ENCODE results near the gene PLA2G15. TPM values are rescaled to one million over a fixed set of nuclear protein-coding genes. Genes with fewer than 3 reads are reported as not detected.

The PLA2G15 gene
- total and polyA plus RNA-seq, 2 of the 13 experiments (the other 11 are each of a cell fraction or from before 2014, with no cell fraction given): 14.4 to 23.7 TPM

DNA sequence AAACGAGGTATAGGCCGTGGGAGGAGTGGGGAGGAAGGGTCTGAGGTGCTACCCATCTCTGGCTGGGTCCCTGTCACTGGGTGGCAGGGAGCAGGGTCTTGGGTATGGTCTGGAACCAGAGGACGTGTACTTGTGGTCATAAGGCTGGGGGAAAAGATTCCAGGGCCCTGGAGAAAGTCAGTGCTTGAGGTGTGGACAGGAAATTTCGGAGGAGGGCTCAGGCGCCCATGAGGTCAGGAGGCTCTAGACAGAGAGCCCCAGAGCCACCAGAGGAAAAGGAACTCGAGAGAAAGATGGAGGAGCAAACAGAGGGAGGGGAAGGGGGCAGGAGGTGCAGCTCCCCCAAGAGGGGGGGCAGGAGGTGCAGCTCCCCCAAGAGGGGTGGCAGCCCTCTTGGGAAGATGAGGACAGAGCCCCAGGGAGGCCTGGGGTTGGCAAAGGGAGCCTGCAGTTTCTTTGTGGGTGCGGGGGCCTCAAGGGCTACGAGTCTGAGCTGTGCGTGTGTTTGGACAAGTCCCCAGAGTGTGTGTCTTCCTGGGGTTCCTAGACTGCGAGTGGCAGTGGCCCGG, 18.5 kb downstream of the PLA2G15 start:
- CTCF ChIA-PET (ENCODE audit: low intra/inter-chr PET ratio, low total read pairs): interaction anchor here (1.8 to 6.0 kb wide), 2 partner anchors 47 to 66 kb away, joined by 4 to 96 read pairs; partner anchors contain the start of genes PRMT7 and SLC7A6OS
- Histone ChIP-seq H3K4me3 (replicated peaks in 1 of 3; ENCODE audit: insufficient read depth in 1 of 3, low read depth in 2 of 3, low read length in 3 of 3) (peak overlapping the region; percentile 49 to 100 (median 97)), H3K27ac (ENCODE audit: extremely low read length, insufficient read depth, low read length) (peak overlapping the region; percentile 97), H2AFZ (ENCODE audit: low read length) (peak overlapping the region; percentile 21), H3K4me1 (ENCODE audit: insufficient read depth, low read length) (peaks cover 53% of the 10 kb centered on the region), H3K4me2 (ENCODE audit: low read depth, low read length) (peak overlapping the region; percentile 100), H3K9me3 (ENCODE audit: low read length) (no peaks in the 10 kb centered on the region), H4K20me1 (ENCODE audit: insufficient read depth, low read length) (0 out of 2 replicates have a peak, but pooled peaks cover 5% of the 10 kb centered on the region), H3K27me3 (ENCODE audit: control insufficient read depth in 1 of 2, insufficient read depth in 2 of 2, low read length in 2 of 2) (no peaks in the 10 kb centered on the region; a peak in 1 of 5 replicates), H3K9ac (ENCODE audit: insufficient read depth, low read depth, low read length) (peak overlapping the region; percentile 100), H3K79me2 (ENCODE audit: insufficient read depth, low read length) (peaks cover 25% of the 10 kb centered on the region), H3K36me3 (replicated peaks in 1 of 2; ENCODE audit: control insufficient read depth in 1 of 2, insufficient read depth in 2 of 2, low read length in 2 of 2) (peaks cover 0 to 5% of the 10 kb centered on the region in 2 experiments; a peak in 1 of 5 replicates)
- BruUV-seq (replicated peaks): no TSS peak
- peak; percentile 32 for ATAC-seq
- no peak for FAIRE-seq
- intact Hi-C loops (cut with micrococcal nuclease; ENCODE audit: unreplicated experiment) (loop anchor here (2.0 kb wide), 2 partner anchors 27 to 35 kb away; partner anchors contain the start of gene ESRP2), in situ Hi-C loops (cut with HindIII; ENCODE audit: extremely low pct_ligation_motif_present, low pct_unique_long_range_greater_than_20kb) (loop anchor here (5.0 kb wide), 1 partner anchor 64 kb away; no protein-coding TSS in a partner anchor)
- POLR2A ChIA-PET: interaction anchor here (1.0 to 4.5 kb wide), 23 partner anchors 12 to 320 kb away, joined by 3 to 89 read pairs (median 10); partner anchors contain the start of genes ESRP2, LCAT, NFATC3 and PLA2G15
- 12% methylated on average over 7 of the region's 11 CpGs for WGBS (ENCODE audit: low lambda C conversion rate)
- DNase-seq (ENCODE audit: low spot score): no peak
- TF ChIP-seq, protein P1, sequence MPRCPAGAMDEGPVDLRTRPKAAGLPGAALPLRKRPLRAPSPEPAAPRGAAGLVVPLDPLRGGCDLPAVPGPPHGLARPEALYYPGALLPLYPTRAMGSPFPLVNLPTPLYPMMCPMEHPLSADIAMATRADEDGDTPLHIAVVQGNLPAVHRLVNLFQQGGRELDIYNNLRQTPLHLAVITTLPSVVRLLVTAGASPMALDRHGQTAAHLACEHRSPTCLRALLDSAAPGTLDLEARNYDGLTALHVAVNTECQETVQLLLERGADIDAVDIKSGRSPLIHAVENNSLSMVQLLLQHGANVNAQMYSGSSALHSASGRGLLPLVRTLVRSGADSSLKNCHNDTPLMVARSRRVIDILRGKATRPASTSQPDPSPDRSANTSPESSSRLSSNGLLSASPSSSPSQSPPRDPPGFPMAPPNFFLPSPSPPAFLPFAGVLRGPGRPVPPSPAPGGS (CRISPR knock-in tag; IDR thresholded peaks at IDR 0.05): 0 out of 2 replicates have a peak, but pooled peaks have one; percentile 3
- TF ChIP-seq ZNF564 (CRISPR knock-in tag; IDR thresholded peaks at IDR 0.05) (no peak), ZNF562 (CRISPR knock-in tag; IDR thresholded peaks at IDR 0.05; ENCODE audit: borderline replicate concordance) (no peak), ZNF770 (CRISPR knock-in tag; IDR thresholded peaks at IDR 0.05) (peak; percentile 49), ZNF136 (CRISPR knock-in tag; IDR thresholded peaks at IDR 0.05; ENCODE audit: low read depth) (0 out of 2 replicates have a peak, but pooled peaks have one; percentile 30), TBX3 (IDR thresholded peaks at IDR 0.05; ENCODE audit: borderline replicate concordance) (no peak), ZIK1 (CRISPR knock-in tag; IDR thresholded peaks at IDR 0.05; ENCODE audit: borderline replicate concordance, low read depth) (0 out of 2 replicates have a peak, but pooled peaks have one; percentile 35), MXD1 (CRISPR knock-in tag; IDR thresholded peaks at IDR 0.05) (peak; percentile 53; the same call in 1 of the 2 replicates), ZNF781 (CRISPR knock-in tag; IDR thresholded peaks at IDR 0.05; ENCODE audit: borderline replicate concordance, not compliant biosample characterization) (peak; percentile 55), ZMYM2 (CRISPR knock-in tag; IDR thresholded peaks at IDR 0.05) (peak; percentile 90), ZNF451 (CRISPR knock-in tag; IDR thresholded peaks at IDR 0.05) (no peak), ZBTB38 (CRISPR knock-in tag; IDR thresholded peaks at IDR 0.05) (0 out of 2 replicates have a peak, but pooled peaks have one; percentile 4), IRX3 (CRISPR knock-in tag; IDR thresholded peaks at IDR 0.05; ENCODE audit: borderline replicate concordance, low read depth) (no peak), ZBTB7B (CRISPR knock-in tag; IDR thresholded peaks at IDR 0.05) (peak; percentile 40; the same call in 1 of the 2 replicates)
- TF ChIP-seq, protein P2, sequence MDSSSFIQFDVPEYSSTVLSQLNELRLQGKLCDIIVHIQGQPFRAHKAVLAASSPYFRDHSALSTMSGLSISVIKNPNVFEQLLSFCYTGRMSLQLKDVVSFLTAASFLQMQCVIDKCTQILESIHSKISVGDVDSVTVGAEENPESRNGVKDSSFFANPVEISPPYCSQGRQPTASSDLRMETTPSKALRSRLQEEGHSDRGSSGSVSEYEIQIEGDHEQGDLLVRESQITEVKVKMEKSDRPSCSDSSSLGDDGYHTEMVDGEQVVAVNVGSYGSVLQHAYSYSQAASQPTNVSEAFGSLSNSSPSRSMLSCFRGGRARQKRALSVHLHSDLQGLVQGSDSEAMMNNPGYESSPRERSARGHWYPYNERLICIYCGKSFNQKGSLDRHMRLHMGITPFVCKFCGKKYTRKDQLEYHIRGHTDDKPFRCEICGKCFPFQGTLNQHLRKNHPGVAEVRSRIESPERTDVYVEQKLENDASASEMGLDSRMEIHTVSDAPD (CRISPR knock-in tag; IDR thresholded peaks at IDR 0.05): 0 out of 2 replicates have a peak, but pooled peaks have one; percentile 12

Data from HepG2 (cell line).